ENCODE measurements around the gene TGDS. TPM values are rescaled to one million over a fixed set of nuclear protein-coding genes. Genes with fewer than 3 reads are reported as not detected.

Gene TGDS
- total RNA-seq, 1 donor from 2014 or later: 12.2 TPM

GRCh38 chr13:94588541-94588940, 7.4 kb downstream of the TGDS start:
- no peak overlapping the region for H3K4me3 ChIP-seq (ENCODE audit: low read depth, low read length)
- DNase-seq (ENCODE audit: low read depth): no peak
- TF ChIP-seq CTCF (conservative IDR thresholded peaks at IDR 0.05; ENCODE audit: low read depth, low read length): no peak

- no peak overlapping the region for H3K4me3 ChIP-seq (ENCODE audit: low read depth, low read length)
- DNase-seq (ENCODE audit: low read depth): no peak
- no peak for TF ChIP-seq CTCF (conservative IDR thresholded peaks at IDR 0.05; ENCODE audit: low read depth, low read length)
Observed at GRCh38 chr13:94586371-94586770, 9.6 kb downstream of the TGDS start.

GRCh38 chr13:94585543-94586101, 10.3 kb downstream of the TGDS start:
- DNase-seq (ENCODE audit: low read depth): no peak
- TF ChIP-seq CTCF (conservative IDR thresholded peaks at IDR 0.05; ENCODE audit: low read depth, low read length): no peak
- H3K4me3 ChIP-seq (ENCODE audit: low read depth, low read length): no peak overlapping the region

GRCh38 chr13:94583926-94584325, 12.0 kb downstream of the TGDS start:
- DNase-seq (ENCODE audit: low read depth): no peak
- TF ChIP-seq CTCF (conservative IDR thresholded peaks at IDR 0.05; ENCODE audit: low read depth, low read length): no peak
- no peak overlapping the region for H3K4me3 ChIP-seq (ENCODE audit: low read depth, low read length)

DNA sequence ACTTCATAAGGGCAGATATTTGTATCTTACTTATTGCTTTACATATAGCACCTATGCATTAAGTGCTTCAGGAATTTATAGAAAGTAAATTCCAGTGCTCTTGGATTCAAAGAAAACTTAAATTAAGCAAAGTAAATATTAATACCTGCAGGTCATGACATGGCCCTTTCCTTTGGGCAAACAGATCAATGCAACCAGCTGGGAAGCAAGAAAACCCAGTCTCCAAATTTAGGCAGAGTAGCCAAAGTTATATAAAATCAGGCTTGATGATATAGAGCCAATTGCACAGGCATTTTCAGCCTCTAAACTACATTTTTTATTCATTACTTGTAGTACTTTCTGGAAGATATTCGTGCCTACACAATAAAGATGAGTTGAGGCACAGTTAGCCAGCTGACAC, 16.9 kb downstream of the TGDS start:
- TF ChIP-seq CTCF (conservative IDR thresholded peaks at IDR 0.05; ENCODE audit: low read depth, low read length): no peak
- no peak for DNase-seq (ENCODE audit: low read depth)
- H3K4me3 ChIP-seq (ENCODE audit: low read depth, low read length): no peak overlapping the region

- no peak overlapping the region for H3K4me3 ChIP-seq (ENCODE audit: low read depth, low read length)
Observed at GRCh38 chr13:94569615-94570014, 26.3 kb downstream of the TGDS start.

More at GRCh38 chr13:94569615-94570014, 26.3 kb downstream of the TGDS start:
- no peak for TF ChIP-seq CTCF (conservative IDR thresholded peaks at IDR 0.05; ENCODE audit: low read depth, low read length)
- DNase-seq (ENCODE audit: low read depth): no peak

All from epithelial cell of proximal tubule (primary cell).